Erythroblast (primary cell): Measurements from ENCODE around the gene CLEC2A.
A peak's percentile ranks its signal among the peaks of the same experiment; 100 is the strongest.
"Not testable (repeated sequence)": the region's sequence is repeated elsewhere in the genome, so short reads cannot be mapped to it uniquely, and the experiment has no call there.

ENCODE experiments used
- DNase-seq, 2 experiments: peaks; one replicate each; lab custom pipeline; 2025; lab: John Stamatoyannopoulos, UW
- GATA1 ChIP-seq: IDR thresholded peaks from 2 replicates; pipeline ENCODE4 v1.6.1; 2011; ENCODE audit warnings: low read depth, mild to moderate bottlenecking, control low read depth, low read length, moderate library complexity
- POLR2A ChIP-seq: IDR thresholded peaks from 2 replicates; pipeline ENCODE4 v1.6.1; 2011; ENCODE audit warnings: mild to moderate bottlenecking, low read length

Gene CLEC2A

GRCh38 chr12:9883175-9883574, 49.0 kb downstream of the CLEC2A start:
- DNase-seq: no peak
- TF ChIP-seq POLR2A: no peak
- no peak for TF ChIP-seq GATA1

GRCh38 chr12:9881988-9882387, 50.2 kb downstream of the CLEC2A start:
- TF ChIP-seq POLR2A (no peak), GATA1 (no peak)
- no peak for DNase-seq

GRCh38 chr12:9881246-9881645, 50.9 kb downstream of the CLEC2A start, which contains the start of gene KLRF2:
KLRF2 (plus strand) TSS chr12:9881489; CDS start chr12:9881596, 107 bp downstream.
- DNase-seq: no peak
- no peak for TF ChIP-seq POLR2A
- no peak for TF ChIP-seq GATA1

- TF ChIP-seq POLR2A: no peak
- no peak for TF ChIP-seq GATA1
- no peak for DNase-seq
These were observed 51.6 kb downstream of the CLEC2A start for GRCh38 chr12:9880532-9881078.

GRCh38 chr12:9876120-9876519, 56.0 kb downstream of the CLEC2A start:
- not testable (repeated sequence) for DNase-seq

DNA sequence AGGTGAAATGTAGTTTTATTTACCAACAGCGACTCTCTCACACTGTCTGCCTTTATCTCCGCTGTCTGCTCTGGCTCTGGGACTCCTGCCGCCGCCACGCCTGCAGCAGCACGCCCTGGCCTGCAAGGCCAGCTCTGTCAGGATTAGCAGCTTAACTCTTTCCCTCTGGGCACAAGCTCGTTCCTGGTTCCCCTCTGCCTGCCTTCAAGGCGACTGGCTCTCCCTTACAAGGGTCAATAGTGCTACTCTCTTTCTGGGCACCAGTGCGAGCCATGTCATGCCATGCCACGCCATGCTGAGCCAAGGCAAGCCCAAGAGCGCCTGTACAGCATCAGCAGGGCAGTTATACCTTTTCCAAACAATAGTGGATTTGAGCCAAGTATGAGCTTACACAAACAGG, 59.4 kb downstream of the CLEC2A start:
- TF ChIP-seq GATA1: no peak
- DNase-seq: no peak

DNA sequence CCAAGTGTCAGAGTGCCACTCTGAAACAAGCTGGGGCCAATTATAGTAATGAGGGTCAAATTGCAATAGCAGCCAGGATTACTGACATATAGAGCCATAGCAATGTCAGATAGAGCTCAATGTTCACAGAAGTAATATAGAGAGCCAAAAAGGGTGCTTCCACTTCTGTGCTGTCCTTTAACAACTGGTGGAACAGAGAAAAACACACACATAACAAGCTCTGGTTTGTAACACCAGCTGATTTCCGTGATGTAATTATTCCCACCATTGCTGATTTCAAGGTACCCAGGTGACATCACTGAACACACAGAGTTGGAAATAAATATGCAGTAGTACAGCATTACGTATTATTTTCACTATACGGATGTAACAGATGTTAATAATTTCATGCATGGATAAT, 60.0 kb downstream of the CLEC2A start:
- DNase-seq: no peak
- TF ChIP-seq POLR2A: no peak
- no peak for TF ChIP-seq GATA1

DNA sequence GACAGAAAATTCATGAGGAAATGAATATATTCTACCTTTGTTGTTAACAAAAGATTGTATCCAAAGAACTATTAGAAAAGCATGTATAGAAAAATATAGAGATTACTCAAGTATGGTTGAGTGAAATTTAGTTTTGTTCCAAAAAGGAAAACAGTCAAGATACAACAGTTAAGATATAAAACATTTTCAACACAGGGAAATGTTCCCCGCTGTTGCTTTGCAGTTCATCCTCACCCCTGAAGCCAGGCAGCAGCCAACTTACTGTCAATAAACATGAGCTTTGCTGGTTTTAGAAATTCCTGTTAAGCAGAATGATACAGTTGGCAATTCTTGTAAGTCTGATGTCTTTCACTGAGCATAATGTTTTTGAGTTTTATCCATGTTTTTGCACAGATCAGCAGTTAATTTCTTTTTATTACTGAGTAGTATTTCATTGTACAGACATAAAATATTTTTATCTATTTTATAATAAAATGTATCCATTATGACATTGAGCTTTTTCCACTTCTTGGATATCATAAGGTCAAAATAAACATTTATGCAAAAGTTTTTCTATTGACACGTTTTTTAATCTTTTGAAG, 61.8 kb downstream of the CLEC2A start:
- TF ChIP-seq GATA1 (no peak), POLR2A (no peak)
- DNase-seq: no peak

GRCh38 chr12:9869307-9870161, 62.6 kb downstream of the CLEC2A start, which contains the start of gene CLEC2B:
CLEC2B (minus strand) TSS chr12:9869354.
- peak; percentile 37 for TF ChIP-seq POLR2A
- TF ChIP-seq GATA1: no peak
- peak; percentile 58 to 60 for DNase-seq

DNA sequence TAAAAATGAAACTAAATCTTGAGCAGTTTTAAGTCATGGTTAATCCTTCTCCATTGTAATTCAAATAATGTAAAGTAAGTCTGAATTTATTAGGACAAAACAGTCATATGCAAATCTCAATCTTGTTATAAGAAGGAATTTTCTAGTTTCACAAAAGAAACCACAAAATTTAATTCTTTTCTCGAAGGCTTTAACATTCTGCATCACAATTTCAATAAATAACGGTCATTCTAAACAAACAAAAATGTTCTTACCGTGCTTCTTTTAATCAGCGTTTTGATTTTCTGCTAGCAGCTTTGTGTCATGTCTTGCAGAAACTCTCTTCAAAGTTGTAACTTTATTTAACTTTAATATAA, 63.2 kb downstream of the CLEC2A start:
- TF ChIP-seq GATA1: no peak
- TF ChIP-seq POLR2A: no peak
- no peak for DNase-seq

DNA sequence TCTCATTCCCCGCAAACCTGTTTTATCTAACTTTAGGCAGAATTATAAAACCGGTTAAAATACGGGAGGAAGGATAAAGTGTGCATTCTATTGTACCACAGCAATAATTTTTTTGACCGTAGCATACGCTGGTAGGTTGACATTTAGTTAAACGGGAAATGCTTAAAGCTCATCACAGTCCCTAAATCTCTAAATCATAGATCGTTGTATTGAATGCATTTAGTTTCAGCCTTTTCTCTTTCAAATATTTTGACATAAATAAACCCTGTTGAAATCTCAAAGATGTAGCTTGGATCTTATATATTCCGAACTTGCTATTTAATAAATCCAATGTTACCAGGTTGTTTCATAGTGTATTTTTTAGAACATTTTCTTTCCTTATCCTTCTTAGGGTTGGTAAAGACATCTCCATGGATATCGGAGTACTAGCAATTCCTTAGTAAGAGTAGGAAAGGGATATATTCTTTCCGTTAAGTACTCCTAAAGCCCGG, 63.8 kb downstream of the CLEC2A start:
- TF ChIP-seq POLR2A (no peak), GATA1 (no peak)

GRCh38 chr12:9867531-9867930, 64.6 kb downstream of the CLEC2A start:
- no peak for DNase-seq
- no peak for TF ChIP-seq POLR2A
- no peak for TF ChIP-seq GATA1

More for the DNA sequence above, 63.8 kb downstream of the CLEC2A start:
- no peak for DNase-seq

DNA sequence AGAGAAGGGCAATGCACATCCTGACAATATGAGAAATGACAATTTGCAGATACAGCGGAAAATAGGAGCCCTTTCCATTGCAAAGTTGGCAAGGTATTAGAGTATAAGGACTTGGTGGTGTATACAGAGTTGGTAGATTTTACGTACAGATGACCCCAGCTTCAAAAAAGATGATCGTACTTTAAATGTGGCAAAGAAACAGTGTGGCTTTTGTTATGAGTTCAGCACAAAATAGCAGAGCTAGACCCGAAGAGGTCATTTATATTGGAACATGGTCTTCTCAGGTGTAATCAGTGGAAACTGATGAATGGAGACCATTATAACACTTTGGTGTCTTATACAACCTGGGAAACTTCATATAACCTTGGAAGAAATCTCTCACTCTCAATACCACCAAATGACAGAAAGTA, 65.3 kb downstream of the CLEC2A start:
- no peak for DNase-seq
- TF ChIP-seq POLR2A: no peak
- TF ChIP-seq GATA1: no peak
